B cell (primary cell): ENCODE measurements around the gene TSC1. TPM values are rescaled to one million over a fixed set of nuclear protein-coding genes. Genes with fewer than 3 reads are reported as not detected.

Experiments
- ATAC-seq: fragments of 200-7000 bp; cut with Tn5 transposase; one replicate; pipeline ENCODE4 v1.10.0; 2021; ENCODE audit warnings: low read depth, mild to moderate bottlenecking, moderate number of reproducible peaks, moderate library complexity
- CTCF ChIA-PET: fragments of 350-600 bp; sonication (Branson Sonifier 250); formaldehyde crosslinking; loops from one replicate; lab custom pipeline; 2021; ENCODE audit warnings: antibody characterized with exemption, inconsistent platforms; lab: Charles Lee
- POLR2A ChIA-PET: fragments of 350-600 bp; sonication (Branson Sonifier 250); formaldehyde crosslinking; loops from one replicate; lab custom pipeline; 2021; ENCODE audit warnings: antibody characterized with exemption; lab: Charles Lee
- DNase-seq: peaks from one replicate; pipeline ENCODE4 v3.0.0; 2013
- H2AFZ ChIP-seq: 2 replicates; pipeline ENCODE4 v1.6.1; 2012; ENCODE audit warnings: mild to moderate bottlenecking, low read depth, low read length; ENCODE audit not compliant: insufficient read depth, poor library complexity, severe bottlenecking
- H3K27ac ChIP-seq, 2 donors: 1 replicate in 1 of 2; 2 replicates in 1 of 2; pipeline ENCODE4 v1.5.1; 2012 to 2013; ENCODE audit warnings: low read length in 2 of 2, mild to moderate bottlenecking in 2 of 2, moderate library complexity in 1 of 2
- H3K27me3 ChIP-seq, 4 experiments: fragments of 200-600 bp in 1 of 4; sonication (generic) in 1 of 4; replicated peaks in 1 of 4; 1 replicate in 2 of 4; 2 replicates in 2 of 4; pipeline versions ENCODE4 v1.6.1 to v1.7.0; 2013 to 2016; ENCODE audit warnings: low read length in 3 of 4, mild to moderate bottlenecking in 2 of 4, mixed read lengths in 1 of 4, moderate library complexity in 1 of 4; ENCODE audit not compliant: insufficient read depth in 4 of 4, control insufficient read depth in 3 of 4; ENCODE audit errors: control extremely low read depth in 1 of 4
- H3K36me3 ChIP-seq, 2 experiments: replicated peaks in 1 of 2; 1 replicate in 1 of 2; 2 replicates in 1 of 2; pipeline versions ENCODE4 v1.6.1 to v1.7.1; 2013; ENCODE audit warnings: low read length in 1 of 2; ENCODE audit not compliant: insufficient read depth in 2 of 2, control insufficient read depth in 1 of 2; ENCODE audit errors: control extremely low read depth in 1 of 2, extremely low read depth in 1 of 2
- H3K4me1 ChIP-seq, 2 donors: fragments of 200-600 bp in 1 of 2; sonication (generic) in 1 of 2; 1 replicate in 1 of 2; 2 replicates in 1 of 2; pipeline versions ENCODE4 v1.5.1 to v1.6.1; 2013 to 2017; ENCODE audit warnings: low read length in 2 of 2; ENCODE audit not compliant: control insufficient read depth in 2 of 2, insufficient read depth in 2 of 2
- H3K4me2 ChIP-seq: replicated peaks from 2 replicates; pipeline ENCODE3; 2012; ENCODE audit warnings: mild to moderate bottlenecking, low read depth, low read length; ENCODE audit not compliant: poor library complexity, severe bottlenecking
- H3K4me3 ChIP-seq, 5 experiments: fragments of 200-600 bp in 1 of 5; sonication (generic) in 1 of 5; 1 replicate in 3 of 5; 2 replicates in 2 of 5; pipeline versions ENCODE4 v1.5.1 to v1.7.0; 2011 to 2016; ENCODE audit warnings: low read length in 4 of 5, mild to moderate bottlenecking in 4 of 5, low read depth in 2 of 5, control low read depth in 1 of 5, moderate library complexity in 1 of 5; ENCODE audit not compliant: insufficient read depth in 1 of 5; ENCODE audit errors: control extremely low read depth in 1 of 5, extremely low read depth in 1 of 5
- H3K79me2 ChIP-seq: fragments of 200-600 bp; sonication (generic); one replicate; pipeline ENCODE4 v1.6.0; 2016; ENCODE audit warnings: low read length; ENCODE audit not compliant: control insufficient read depth, insufficient read depth
- H3K9ac ChIP-seq: fragments of 200-600 bp; sonication (generic); 2 replicates; pipeline ENCODE4 v1.6.1; 2017; ENCODE audit warnings: mild to moderate bottlenecking, low read length, moderate library complexity
- H3K9me3 ChIP-seq, 3 donors: one replicate each; pipeline versions ENCODE4 v1.6.1 to v1.7.1; 2013; ENCODE audit warnings: low read length in 2 of 3; ENCODE audit not compliant: control insufficient read depth in 2 of 3, insufficient read depth in 1 of 3; ENCODE audit errors: control extremely low read depth in 1 of 3
- H4K20me1 ChIP-seq: 2 replicates; pipeline ENCODE4 v1.6.0; 2012; ENCODE audit warnings: mild to moderate bottlenecking, low read length; ENCODE audit not compliant: insufficient read depth, control insufficient read depth, poor library complexity, severe bottlenecking
- H3K27ac Mint-ChIP-seq: one replicate; pipeline ENCODE4 v1.8.0; 2021; ENCODE audit warnings: mixed read lengths
- H3K27me3 Mint-ChIP-seq: one replicate; pipeline ENCODE4 v1.8.0; 2021; ENCODE audit warnings: mixed read lengths
- H3K4me1 Mint-ChIP-seq: one replicate; pipeline ENCODE4 v1.8.0; 2021; ENCODE audit warnings: mixed read lengths
- H3K4me3 Mint-ChIP-seq: one replicate; pipeline ENCODE4 v1.8.0; 2021; ENCODE audit warnings: mixed read lengths
- H3K9me3 Mint-ChIP-seq: one replicate; pipeline ENCODE4 v1.8.0; 2022; ENCODE audit warnings: mixed read lengths; ENCODE audit not compliant: insufficient read depth
- CTCF ChIP-seq: fragments of 200-600 bp; IDR thresholded peaks from one replicate; pipeline ENCODE4 v1.8.0; 2022; ENCODE audit warnings: antibody characterized with exemption, mild to moderate bottlenecking
- EZH2 ChIP-seq: IDR thresholded peaks from 2 replicates; pipeline ENCODE4 v1.6.1; 2012; ENCODE audit warnings: borderline replicate concordance, low read depth, mild to moderate bottlenecking, moderate library complexity, low read length; ENCODE audit not compliant: insufficient read depth, poor library complexity, severe bottlenecking
- WGBS: methylation state at CpG from one replicate; pipeline ENCODE4 v1.1.5; 2013; ENCODE audit warnings: missing lambda C conversion rate; ENCODE audit not compliant: insufficient coverage; 5-methylcytosine and 5-hydroxymethylcytosine counted together
- intact Hi-C: fragments of 100-400 bp; cut with micrococcal nuclease; formaldehyde crosslinking; loops from one replicate; pipeline ENCODE4 v1.10.0; 2022
- polyA plus RNA-seq: library from polyadenylated mRNA; depleted of rRNA; stranded (reverse); fragments of >200 nt; gene quantifications from 2 replicates; pipeline ENCODE4 v1.2.3, GENCODE V29; 2012
- total RNA-seq, 2 donors: library from RNA; stranded (reverse); fragments of 120-200 nt in 1 of 2; gene quantifications; 1 replicate in 1 of 2; 2 replicates in 1 of 2; pipeline versions ENCODE4 v1.2.3 to v1.2.4, GENCODE V29; 2013 to 2022

The TSC1 gene
- total and polyA plus RNA-seq, 2 donors (not counting 1 experiment from before 2014, with no cell fraction given), result 34.4 to 102 TPM

- H3K27ac Mint-ChIP-seq, result no peak overlapping the region
- no peaks in the 10 kb centered on the region for H3K9me3 Mint-ChIP-seq
- peaks cover 0 to 6% (median 0%) of the 10 kb centered on the region in 3 donors for H3K9me3 ChIP-seq
- no peaks in the 10 kb centered on the region for H3K36me3 ChIP-seq
- 90% methylated on average over 18 of the region's 18 CpGs for WGBS
- DNase-seq, result no peak
- H2AFZ ChIP-seq, result no peak overlapping the region
- no peaks in the 10 kb centered on the region for H3K79me2 ChIP-seq
- intact Hi-C loops, result loop anchor here (5.0 kb wide), 1 partner anchor 171 kb away; no protein-coding TSS in a partner anchor
- no peak overlapping the region for H3K27ac ChIP-seq
- H3K27me3 ChIP-seq, result peaks cover 0 to 22% (median 2%) of the 10 kb centered on the region in 4 experiments
- TF ChIP-seq CTCF (no peak), EZH2 (no peak)
- H3K4me3 Mint-ChIP-seq, result no peak overlapping the region
- H3K4me3 ChIP-seq, result no peak overlapping the region
- ChIA-PET CTCF (interaction anchor here (1.1 to 1.4 kb wide), 3 partner anchors 38 to 172 kb away, joined by 3 read pairs; no protein-coding TSS in a partner anchor), POLR2A (no interaction called here)
- no peak overlapping the region for H3K4me2 ChIP-seq
- ATAC-seq, result no peak
- peaks cover 5 to 16% of the 10 kb centered on the region in 2 donors for H3K4me1 ChIP-seq
- no peaks in the 10 kb centered on the region for H4K20me1 ChIP-seq
- peaks cover 15% of the 10 kb centered on the region for H3K4me1 Mint-ChIP-seq
- H3K9ac ChIP-seq, result no peak overlapping the region
- H3K27me3 Mint-ChIP-seq, result peaks cover 23% of the 10 kb centered on the region
These were observed 28.8 kb upstream of the TSC1 start for GRCh38 chr9:132973166-132973565.

GRCh38 chr9:132970324-132971062, 26.1 kb upstream of the TSC1 start:
- Histone ChIP-seq H3K27me3 (peaks cover 0 to 15% (median 1%) of the 10 kb centered on the region in 4 experiments), H4K20me1 (no peaks in the 10 kb centered on the region), H3K36me3 (no peaks in the 10 kb centered on the region), H3K4me3 (no peak overlapping the region), H3K27ac (no peak overlapping the region), H3K4me1 (peaks cover 0 to 8% of the 10 kb centered on the region in 2 donors), H3K4me2 (no peak overlapping the region), H3K79me2 (no peaks in the 10 kb centered on the region), H2AFZ (no peak overlapping the region), H3K9me3 (peaks cover 0 to 6% (median 0%) of the 10 kb centered on the region in 3 donors), H3K9ac (no peak overlapping the region)
- WGBS, result 86% methylated on average over 11 of the region's 16 CpGs
- ChIA-PET POLR2A (no interaction called here), CTCF (interaction anchor here (0.6 to 2.1 kb wide), 2 partner anchors 26 to 551 kb away, joined by 3 to 6 read pairs; partner anchors contain the start of gene TSC1)
- Mint-ChIP-seq H3K27ac (no peak overlapping the region), H3K9me3 (no peaks in the 10 kb centered on the region), H3K4me1 (peaks cover 8% of the 10 kb centered on the region), H3K27me3 (peaks cover 15% of the 10 kb centered on the region), H3K4me3 (no peak overlapping the region)
- intact Hi-C loops, result loop anchor here (5.0 kb wide), 1 partner anchor 168 kb away; no protein-coding TSS in a partner anchor
- DNase-seq (peak; percentile 5), ATAC-seq (no peak)
- TF ChIP-seq EZH2 (no peak), CTCF (no peak)
